Colonic mucosa (tissue), 4 donors: ENCODE results near the gene METAP1D. TPM values are rescaled to one million over a fixed set of nuclear protein-coding genes. Genes with fewer than 3 reads are reported as not detected.

Experiments used
- DNase-seq: peaks from one replicate; pipeline ENCODE4 v3.0.0-alpha.2; 2020
- H3K27ac ChIP-seq: fragments of 200-600 bp; one replicate; pipeline ENCODE4 v1.8.0; 2021
- H3K27me3 ChIP-seq: fragments of 200-600 bp; one replicate; pipeline ENCODE4 v1.8.0; 2021
- H3K36me3 ChIP-seq: fragments of 200-600 bp; one replicate; pipeline ENCODE4 v1.8.0; 2021
- H3K4me1 ChIP-seq: fragments of 200-600 bp; one replicate; pipeline ENCODE4 v1.8.0; 2021; ENCODE audit warnings: mild to moderate bottlenecking
- H3K4me3 ChIP-seq: fragments of 200-600 bp; one replicate; pipeline ENCODE4 v1.8.0; 2021
- H3K9ac ChIP-seq, 2 donors: one replicate each; pipeline ENCODE4 v1.7.0; 2013; ENCODE audit warnings: control low read depth in 2 of 2, low read depth in 2 of 2, low read length in 2 of 2
- H3K9me3 ChIP-seq: fragments of 200-600 bp; one replicate; pipeline ENCODE4 v1.8.0; 2021
- intact Hi-C: fragments of 100-400 bp; cut with DNase I; formaldehyde crosslinking; loops from one replicate; pipeline ENCODE4 v1.14.1; 2022
- total RNA-seq, 2 donors: library from RNA; stranded (reverse); fragmentation: NEBNext Ultra II Directional in 1 of 2; extraction: Animal tissue kit (Norgen Biotek cat#: 25700) in 1 of 2; gene quantifications; one replicate each; pipeline ENCODE4 v1.2.1, GENCODE V29; 2021
- TF ChIP-seq, protein P1 (sequence below): fragments of 200-600 bp; IDR thresholded peaks from one replicate; pipeline ENCODE4 v1.8.0; 2022; ENCODE audit warnings: antibody characterized with exemption, mild to moderate bottlenecking
- donor health status: healthy.
- donor health status: DM: no; HTN: no; CAD: no.
- donor health status: DM: no; HTN: no; CAD: no.

METAP1D gene
- total RNA-seq, 2 donors from 2014 or later = 3.3 to 5.8 TPM

GRCh38 chr2:172099472-172100079, 99.8 kb downstream of the METAP1D start:
- H3K4me3 ChIP-seq = no peak overlapping the region
- H3K36me3 ChIP-seq = no peaks in the 10 kb centered on the region
- DNase-seq = no peak
- no peaks in the 10 kb centered on the region for H3K9me3 ChIP-seq
- TF ChIP-seq, protein P1, sequence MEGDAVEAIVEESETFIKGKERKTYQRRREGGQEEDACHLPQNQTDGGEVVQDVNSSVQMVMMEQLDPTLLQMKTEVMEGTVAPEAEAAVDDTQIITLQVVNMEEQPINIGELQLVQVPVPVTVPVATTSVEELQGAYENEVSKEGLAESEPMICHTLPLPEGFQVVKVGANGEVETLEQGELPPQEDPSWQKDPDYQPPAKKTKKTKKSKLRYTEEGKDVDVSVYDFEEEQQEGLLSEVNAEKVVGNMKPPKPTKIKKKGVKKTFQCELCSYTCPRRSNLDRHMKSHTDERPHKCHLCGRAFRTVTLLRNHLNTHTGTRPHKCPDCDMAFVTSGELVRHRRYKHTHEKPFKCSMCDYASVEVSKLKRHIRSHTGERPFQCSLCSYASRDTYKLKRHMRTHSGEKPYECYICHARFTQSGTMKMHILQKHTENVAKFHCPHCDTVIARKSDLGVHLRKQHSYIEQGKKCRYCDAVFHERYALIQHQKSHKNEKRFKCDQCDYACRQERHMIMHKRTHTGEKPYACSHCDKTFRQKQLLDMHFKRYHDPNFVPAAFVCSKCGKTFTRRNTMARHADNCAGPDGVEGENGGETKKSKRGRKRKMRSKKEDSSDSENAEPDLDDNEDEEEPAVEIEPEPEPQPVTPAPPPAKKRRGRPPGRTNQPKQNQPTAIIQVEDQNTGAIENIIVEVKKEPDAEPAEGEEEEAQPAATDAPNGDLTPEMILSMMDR = no peak
- H3K4me1 ChIP-seq = peaks cover 33% of the 10 kb centered on the region
- intact Hi-C loops = loop anchor here (5.0 to 10.0 kb wide), 3 partner anchors 287 to 525 kb away; no protein-coding TSS in a partner anchor
- no peak overlapping the region for H3K27ac ChIP-seq
- H3K27me3 ChIP-seq = peaks cover 96% of the 10 kb centered on the region
- H3K9ac ChIP-seq = no peak overlapping the region

- no peak for DNase-seq
- intact Hi-C loops = loop anchor here (5.0 to 10.0 kb wide), 3 partner anchors 288 to 526 kb away; no protein-coding TSS in a partner anchor
- no peaks in the 10 kb centered on the region for H3K9me3 ChIP-seq
- H3K27me3 ChIP-seq = peaks cover 96% of the 10 kb centered on the region
- no peak overlapping the region for H3K27ac ChIP-seq
- no peaks in the 10 kb centered on the region for H3K36me3 ChIP-seq
- H3K9ac ChIP-seq = no peak overlapping the region
- TF ChIP-seq, protein P1 = no peak
- H3K4me3 ChIP-seq = no peak overlapping the region
- peaks cover 25% of the 10 kb centered on the region for H3K4me1 ChIP-seq
Measured at GRCh38 chr2:172100080-172100934, 100.6 kb downstream of the METAP1D start.

GRCh38 chr2:172100935-172101820, 101.4 kb downstream of the METAP1D start:
- Histone ChIP-seq H3K9ac (no peak overlapping the region), H3K4me1 (peaks cover 21% of the 10 kb centered on the region), H3K27me3 (peaks cover 96% of the 10 kb centered on the region), H3K36me3 (no peaks in the 10 kb centered on the region), H3K9me3 (no peaks in the 10 kb centered on the region), H3K27ac (no peak overlapping the region), H3K4me3 (peak overlapping the region; percentile 52)
- DNase-seq = no peak
- intact Hi-C loops = loop anchor here (5.0 to 10.0 kb wide), 3 partner anchors 289 to 526 kb away; no protein-coding TSS in a partner anchor
- TF ChIP-seq, protein P1 = no peak

- Histone ChIP-seq H3K27me3 (peaks cover 96% of the 10 kb centered on the region), H3K9ac (no peak overlapping the region), H3K9me3 (no peaks in the 10 kb centered on the region), H3K4me3 (peak overlapping the region; percentile 52), H3K36me3 (no peaks in the 10 kb centered on the region), H3K4me1 (peaks cover 23% of the 10 kb centered on the region), H3K27ac (no peak overlapping the region)
- intact Hi-C loops = loop anchor here (5.0 to 10.0 kb wide), 3 partner anchors 290 to 527 kb away; no protein-coding TSS in a partner anchor
- DNase-seq = no peak
- TF ChIP-seq, protein P1 = no peak
Measured at GRCh38 chr2:172101821-172102390, 102.2 kb downstream of the METAP1D start.
